GM12878 (cell line): ENCODE measurements around the gene SF1. TPM values are rescaled to one million over a fixed set of nuclear protein-coding genes. Genes with fewer than 3 reads are reported as not detected.

Experiments used
- BHLHE40 ChIP-seq, 2 experiments: fragments of 450-650 bp in 1 of 2; IDR thresholded peaks; 2 replicates each; pipeline ENCODE4 v1.6.1; 2011 to 2017; ENCODE audit warnings: low read depth in 2 of 2, borderline replicate concordance in 1 of 2, improper control_type of control experiment in 1 of 2, low read length in 1 of 2, mild to moderate bottlenecking in 1 of 2
- CBX3 ChIP-seq: fragments of 200-600 bp; sonication (generic); IDR thresholded peaks from 2 replicates; pipeline ENCODE4 v1.6.1; 2016; ENCODE audit warnings: low read depth, borderline replicate concordance
- IKZF1 ChIP-seq: fragments of 450-650 bp; conservative IDR thresholded peaks from 2 replicates; pipeline ENCODE4 v1.6.1; 2017; ENCODE audit warnings: antibody characterized with exemption, mild to moderate bottlenecking
- JUND ChIP-seq: IDR thresholded peaks from 2 replicates; pipeline ENCODE4 v1.6.1; 2012; ENCODE audit warnings: low read depth, mild to moderate bottlenecking, low read length, improper control_type of control experiment, moderate library complexity
- LARP7 ChIP-seq: fragments of 450-650 bp; IDR thresholded peaks from 2 replicates; pipeline ENCODE4 v1.6.1; 2017; ENCODE audit warnings: mild to moderate bottlenecking
- MTA2 ChIP-seq: fragments of 450-650 bp; IDR thresholded peaks from 2 replicates; pipeline ENCODE4 v1.6.1; 2016; ENCODE audit warnings: low read depth, mild to moderate bottlenecking, moderate library complexity
- NR2F1 ChIP-seq: fragments of 450-650 bp; conservative IDR thresholded peaks from 2 replicates; pipeline ENCODE4 v1.6.1; 2017; ENCODE audit warnings: mild to moderate bottlenecking
- PKNOX1 ChIP-seq: fragments of 450-650 bp; IDR thresholded peaks from 2 replicates; pipeline ENCODE4 v1.6.1; 2016; ENCODE audit warnings: mild to moderate bottlenecking
- RB1 ChIP-seq: fragments of 450-650 bp; formaldehyde crosslinking; IDR thresholded peaks from 2 replicates; pipeline ENCODE4 v1.6.1; 2017; ENCODE audit warnings: mild to moderate bottlenecking, borderline replicate concordance
- REST ChIP-seq: IDR thresholded peaks from 2 replicates; pipeline ENCODE4 v1.6.1; 2012; ENCODE audit warnings: mild to moderate bottlenecking, low read depth, low read length
- SKIL ChIP-seq: fragments of 450-650 bp; IDR thresholded peaks from 2 replicates; pipeline ENCODE4 v1.6.1; 2017; ENCODE audit warnings: mild to moderate bottlenecking, low read depth, inconsistent platforms; ENCODE audit not compliant: poor library complexity, severe bottlenecking
- SRF ChIP-seq, 2 experiments: IDR thresholded peaks; 2 replicates each; pipeline ENCODE4 v1.6.1; 2011; ENCODE audit warnings: low read depth in 2 of 2, low read length in 2 of 2, mild to moderate bottlenecking in 1 of 2, moderate library complexity in 1 of 2
- USF2 ChIP-seq: IDR thresholded peaks from 2 replicates; pipeline ENCODE4 v1.6.1; 2011; ENCODE audit warnings: low read depth, low read length, improper control_type of control experiment, borderline replicate concordance
- ZNF24 ChIP-seq: fragments of 450-650 bp; IDR thresholded peaks from 2 replicates; pipeline ENCODE4 v1.6.1; 2017; ENCODE audit warnings: antibody characterized with exemption, mild to moderate bottlenecking
- ZNF687 ChIP-seq: fragments of 450-650 bp; IDR thresholded peaks from 2 replicates; pipeline ENCODE4 v1.6.1; 2017; ENCODE audit warnings: mild to moderate bottlenecking, moderate library complexity
- ZZZ3 ChIP-seq: IDR thresholded peaks from 2 replicates; pipeline ENCODE4 v1.6.1; 2011; ENCODE audit warnings: low read depth; ENCODE audit not compliant: control insufficient read depth, insufficient read length
- polyA plus RNA-seq, 11 experiments: library from polyadenylated mRNA; depleted of rRNA in 4 of 11; unstranded in 6 of 11; stranded (reverse) in 5 of 11; fragments of >200 nt; fragmentation: Nextera tagmentation in 4 of 11; fragmentation: Illumina TruSeq in 1 of 11; extraction: Ambion mirVana in 4 of 11; extraction: Trizol in 1 of 11; gene quantifications; 1 replicate in 1 of 11; 2 replicates in 10 of 11; pipeline versions ENCODE4 v1.2.1 to v1.2.3, GENCODE V29; 2011 to 2016; ENCODE audit warnings: inconsistent platforms in 2 of 11, missing spikeins in 2 of 11, low read depth in 1 of 11
- total RNA-seq, 4 experiments: library from RNA; depleted of rRNA in 3 of 4; stranded (reverse); fragments of >200 nt in 3 of 4; fragmentation: Illumina TruSeq in 1 of 4; extraction: Trizol in 1 of 4; gene quantifications; 2 replicates each; pipeline versions ENCODE4 v1.2.1 to v1.2.3, GENCODE V29; 2013 to 2021

SF1 gene
- total and polyA plus RNA-seq, 10 of the 15 experiments (the other 5 are each of a cell fraction or from before 2014, with no cell fraction given), result 13.6 to 337 (median 103) TPM

- TF ChIP-seq SKIL (no peak), ZNF687 (no peak), USF2 (no peak), PKNOX1 (no peak), REST (no peak), IKZF1 (0 out of 2 replicates have a peak, but pooled peaks have one; percentile 29), BHLHE40 (IDR thresholded peaks at IDR 0.05; ENCODE audit: borderline replicate concordance in 1 of 2, low read depth in 2 of 2, low read length in 1 of 2) (0 out of 4 replicates have a peak, but pooled peaks of 1 of the 2 experiments have one; percentile 1), MTA2 (no peak), LARP7 (no peak), SRF (IDR thresholded peaks at IDR 0.05; ENCODE audit: low read depth in 2 of 2, low read length in 2 of 2) (0 out of 4 replicates have a peak, but pooled peaks of 1 of the 2 experiments have one; percentile 27), CBX3 (no peak), ZZZ3 (no peak), RB1 (no peak), ZNF24 (no peak), JUND (no peak), NR2F1 (no peak)
Observed at GRCh38 chr11:64801561-64802369, 23.4 kb upstream of the SF1 start (continued).
